Uterus (tissue), 4 donors: ENCODE results near the gene XRN1. TPM values are rescaled to one million over a fixed set of nuclear protein-coding genes. Genes with fewer than 3 reads are reported as not detected.

ENCODE experiments used
- DNase-seq, 2 donors: peaks; one replicate each; pipeline ENCODE4 v3.0.0-alpha.2; 2019 to 2020
- H3K27ac ChIP-seq, 2 donors: fragments of 200-600 bp; sonication (generic); 1 replicate in 1 of 2; 2 replicates in 1 of 2; pipeline ENCODE4 v1.5.1; 2016 to 2018
- H3K27me3 ChIP-seq, 2 donors: fragments of 200-600 bp; sonication (generic); one replicate each; pipeline ENCODE4 v1.5.1; 2018 to 2019; ENCODE audit warnings: control low read depth in 1 of 2
- H3K36me3 ChIP-seq, 2 donors: fragments of 200-600 bp; sonication (generic); one replicate each; pipeline ENCODE4 v1.5.1; 2019; ENCODE audit warnings: control low read depth in 1 of 2
- H3K4me1 ChIP-seq, 2 donors: fragments of 200-600 bp; sonication (generic); one replicate each; pipeline ENCODE4 v1.5.1; 2018 to 2019; ENCODE audit warnings: control low read depth in 1 of 2
- H3K4me3 ChIP-seq, 2 donors: fragments of 200-600 bp; sonication (generic); 1 replicate in 1 of 2; 2 replicates in 1 of 2; pipeline ENCODE4 v1.5.1; 2018 to 2019; ENCODE audit warnings: mild to moderate bottlenecking in 1 of 2
- H3K9me3 ChIP-seq, 2 donors: fragments of 200-600 bp; sonication (generic); one replicate each; pipeline ENCODE4 v1.5.1; 2019; ENCODE audit warnings: control low read depth in 1 of 2
- POLR2A ChIP-seq, 2 donors: fragments of 450-650 bp; IDR thresholded peaks; one replicate each; pipeline ENCODE4 v1.6.1; 2016; ENCODE audit warnings: antibody characterized with exemption in 2 of 2, mild to moderate bottlenecking in 1 of 2, moderate library complexity in 1 of 2
- intact Hi-C: fragments of 100-400 bp; cut with DNase I; formaldehyde crosslinking; loops from one replicate; pipeline ENCODE4 v1.15.1; 2023; ENCODE audit warnings: low total_unique reads
- total RNA-seq, 4 donors: library from RNA; depleted of rRNA in 3 of 4; stranded (reverse); fragments of >200 nt in 3 of 4; gene quantifications; one replicate each; pipeline versions ENCODE4 v1.1.0 to v1.2.4, GENCODE V29; 2014 to 2023
- TF ChIP-seq, protein P1 (sequence below), 4 experiments: fragments of 200-600 bp in 2 of 4; fragments of 450-650 bp in 2 of 4; sonication (generic) in 2 of 4; IDR thresholded peaks; one replicate each; pipeline ENCODE4 v1.5.1; 2016 to 2019; ENCODE audit warnings: antibody characterized with exemption in 4 of 4, mild to moderate bottlenecking in 2 of 4, moderate library complexity in 1 of 4
- donor health status: DM: yes; HTN: yes; CAD: no.

The XRN1 gene
- total RNA-seq, 4 donors from 2014 or later: 24.6 to 95.3 (median 59.4) TPM

DNA sequence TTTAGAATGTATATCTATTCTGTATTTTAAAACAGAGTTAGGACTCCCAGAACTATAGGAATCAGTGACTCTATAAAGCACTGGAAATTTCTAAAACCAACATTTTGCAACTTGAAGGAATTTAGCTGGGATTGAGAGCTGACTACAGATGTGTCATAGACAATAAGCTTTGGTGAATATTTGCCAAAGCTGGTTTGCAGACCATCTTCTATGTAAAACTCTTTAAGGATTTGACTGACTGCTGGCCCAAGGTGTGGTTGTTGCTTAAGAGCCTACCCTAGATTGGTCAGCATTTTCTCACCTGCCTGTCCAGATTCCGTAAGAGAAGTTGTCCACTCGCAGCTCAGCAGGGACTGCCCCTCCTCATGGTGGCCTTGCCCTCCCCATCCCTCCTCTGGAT, 149.2 kb downstream of the XRN1 start:
- TF ChIP-seq POLR2A (IDR thresholded peaks at IDR 0.05): no peak
- TF ChIP-seq, protein P1, sequence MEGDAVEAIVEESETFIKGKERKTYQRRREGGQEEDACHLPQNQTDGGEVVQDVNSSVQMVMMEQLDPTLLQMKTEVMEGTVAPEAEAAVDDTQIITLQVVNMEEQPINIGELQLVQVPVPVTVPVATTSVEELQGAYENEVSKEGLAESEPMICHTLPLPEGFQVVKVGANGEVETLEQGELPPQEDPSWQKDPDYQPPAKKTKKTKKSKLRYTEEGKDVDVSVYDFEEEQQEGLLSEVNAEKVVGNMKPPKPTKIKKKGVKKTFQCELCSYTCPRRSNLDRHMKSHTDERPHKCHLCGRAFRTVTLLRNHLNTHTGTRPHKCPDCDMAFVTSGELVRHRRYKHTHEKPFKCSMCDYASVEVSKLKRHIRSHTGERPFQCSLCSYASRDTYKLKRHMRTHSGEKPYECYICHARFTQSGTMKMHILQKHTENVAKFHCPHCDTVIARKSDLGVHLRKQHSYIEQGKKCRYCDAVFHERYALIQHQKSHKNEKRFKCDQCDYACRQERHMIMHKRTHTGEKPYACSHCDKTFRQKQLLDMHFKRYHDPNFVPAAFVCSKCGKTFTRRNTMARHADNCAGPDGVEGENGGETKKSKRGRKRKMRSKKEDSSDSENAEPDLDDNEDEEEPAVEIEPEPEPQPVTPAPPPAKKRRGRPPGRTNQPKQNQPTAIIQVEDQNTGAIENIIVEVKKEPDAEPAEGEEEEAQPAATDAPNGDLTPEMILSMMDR (IDR thresholded peaks at IDR 0.05): no peak
- no peak for DNase-seq
- intact Hi-C loops: no loop called here

DNA sequence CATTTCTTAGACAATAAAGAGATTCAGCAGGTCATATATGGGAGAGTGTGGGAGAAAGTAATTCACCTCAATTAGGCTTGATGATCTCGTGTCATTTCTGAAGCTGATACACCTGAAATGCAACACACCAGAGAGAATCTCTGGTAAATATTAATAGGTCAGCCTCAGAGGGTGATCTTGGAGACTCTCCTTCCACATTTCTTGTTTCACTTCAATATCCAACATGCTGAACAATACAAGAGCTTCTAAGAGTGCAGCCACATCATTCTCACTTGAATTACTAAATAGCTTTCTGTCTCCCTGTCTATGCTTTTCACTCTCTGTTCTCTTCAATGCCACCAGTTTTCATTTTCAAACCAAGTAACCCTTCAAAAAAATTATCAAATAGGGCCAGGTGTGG, 151.3 kb downstream of the XRN1 start:
- Histone ChIP-seq H3K27me3 (no peaks in the 10 kb centered on the region), H3K27ac (no peak overlapping the region), H3K4me3 (no peak overlapping the region), H3K9me3 (no peaks in the 10 kb centered on the region), H3K4me1 (no peaks in the 10 kb centered on the region), H3K36me3 (no peaks in the 10 kb centered on the region)
- intact Hi-C loops: no loop called here
- TF ChIP-seq, protein P1 (IDR thresholded peaks at IDR 0.05): no peak
- no peak for TF ChIP-seq POLR2A (IDR thresholded peaks at IDR 0.05)
- no peak for DNase-seq

More for the DNA sequence above, 149.2 kb downstream of the XRN1 start:
- no peaks in the 10 kb centered on the region for H3K9me3 ChIP-seq
- no peak overlapping the region for H3K27ac ChIP-seq
- no peaks in the 10 kb centered on the region for H3K27me3 ChIP-seq
- H3K4me3 ChIP-seq: no peak overlapping the region
- no peaks in the 10 kb centered on the region for H3K4me1 ChIP-seq
- no peaks in the 10 kb centered on the region for H3K36me3 ChIP-seq

DNA sequence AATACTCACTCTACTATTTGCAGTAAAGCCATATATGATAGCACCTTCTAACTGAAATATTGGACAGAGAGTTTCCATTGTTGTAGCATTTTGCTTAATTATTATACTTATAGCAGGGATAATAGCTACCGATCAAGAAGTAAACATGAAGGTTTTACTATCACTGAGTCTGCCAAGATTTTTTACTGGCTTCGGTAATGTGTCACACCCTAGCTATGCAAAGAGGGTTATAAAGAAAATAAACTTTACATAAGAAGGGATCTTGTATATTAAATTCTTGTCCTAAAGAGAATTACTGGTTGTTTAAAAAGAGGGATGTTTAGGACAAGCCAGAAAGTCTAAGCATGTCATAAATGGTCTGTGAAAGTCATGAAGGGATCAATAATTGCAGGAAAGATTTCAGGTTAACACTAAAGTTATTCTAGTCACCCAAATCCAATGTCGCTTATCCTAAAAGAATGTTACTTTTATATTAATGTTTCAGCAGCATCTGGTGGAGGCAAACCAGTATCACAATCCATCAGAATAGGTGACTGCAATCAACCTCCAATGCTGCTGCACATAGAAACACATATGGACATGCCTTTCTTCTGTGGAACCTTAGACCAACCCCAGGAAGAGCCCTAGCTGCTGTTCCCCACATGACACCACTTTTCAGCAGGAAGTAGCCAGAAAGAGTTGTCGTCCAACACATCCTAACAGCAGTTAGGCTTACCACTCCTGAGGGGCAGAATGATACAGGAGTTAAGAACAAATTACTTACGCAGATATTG, 159.8 kb downstream of the XRN1 start:
- Histone ChIP-seq H3K27me3 (no peaks in the 10 kb centered on the region), H3K4me1 (no peaks in the 10 kb centered on the region), H3K9me3 (no peaks in the 10 kb centered on the region), H3K27ac (no peak overlapping the region), H3K4me3 (no peak overlapping the region), H3K36me3 (no peaks in the 10 kb centered on the region)
- intact Hi-C loops: loop anchor here (10.0 kb wide), 1 partner anchor 163 kb away; no protein-coding TSS in a partner anchor
- TF ChIP-seq, protein P1 (IDR thresholded peaks at IDR 0.05): no peak
- TF ChIP-seq POLR2A (IDR thresholded peaks at IDR 0.05): no peak
- no peak for DNase-seq

DNA sequence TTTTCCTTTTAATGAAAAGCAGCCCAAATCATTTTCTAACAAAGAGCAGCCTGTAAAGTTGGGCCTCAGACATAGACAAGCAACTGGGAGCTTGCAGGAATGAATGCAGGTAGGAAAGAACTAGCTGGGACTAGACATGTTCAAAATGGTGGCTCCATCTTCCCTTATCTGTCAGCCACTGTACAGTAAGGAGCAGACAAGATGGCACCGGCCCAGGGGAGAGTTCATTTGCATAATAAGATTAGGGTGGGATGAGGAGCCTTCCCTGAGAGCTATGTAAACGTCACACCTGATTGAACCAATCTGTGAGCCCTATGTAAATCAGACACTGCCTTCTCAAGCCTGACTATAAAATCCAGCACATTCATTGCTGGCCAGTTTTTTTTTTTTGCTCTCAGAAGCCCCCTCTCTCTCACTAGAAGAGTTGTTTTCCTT, 162.7 kb downstream of the XRN1 start:
- intact Hi-C loops: loop anchor here (10.0 kb wide), 1 partner anchor 160 kb away; no protein-coding TSS in a partner anchor
- H3K27ac ChIP-seq: no peak overlapping the region
- H3K9me3 ChIP-seq: no peaks in the 10 kb centered on the region
- no peak for TF ChIP-seq POLR2A (IDR thresholded peaks at IDR 0.05)
- TF ChIP-seq, protein P1 (IDR thresholded peaks at IDR 0.05): no peak
- no peak for DNase-seq
- no peak overlapping the region for H3K4me3 ChIP-seq
- no peaks in the 10 kb centered on the region for H3K27me3 ChIP-seq
- no peaks in the 10 kb centered on the region for H3K36me3 ChIP-seq
- no peaks in the 10 kb centered on the region for H3K4me1 ChIP-seq

DNA sequence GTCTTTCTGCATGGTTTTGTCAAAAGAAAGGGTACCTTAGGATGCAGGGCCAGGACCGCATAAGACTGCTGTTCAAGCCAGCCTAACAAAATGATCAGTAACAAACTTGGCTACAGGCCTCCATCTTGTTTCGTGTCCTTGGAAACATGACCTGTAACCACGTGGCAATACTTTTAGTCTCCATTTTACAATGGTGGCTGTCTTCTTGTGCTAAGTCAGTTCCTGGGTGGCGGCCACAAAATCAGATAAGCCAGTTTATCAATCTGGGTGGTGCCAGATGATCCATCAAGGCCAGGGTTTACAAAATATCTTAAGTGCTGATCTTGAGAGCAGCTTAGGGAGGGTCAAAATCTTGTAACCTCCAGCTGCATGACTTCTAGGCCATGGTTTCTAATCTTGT, 165.3 kb downstream of the XRN1 start:
- TF ChIP-seq, protein P1 (IDR thresholded peaks at IDR 0.05): no peak
- no peak for TF ChIP-seq POLR2A (IDR thresholded peaks at IDR 0.05)
- Histone ChIP-seq H3K4me1 (no peaks in the 10 kb centered on the region), H3K27me3 (no peaks in the 10 kb centered on the region), H3K27ac (no peak overlapping the region), H3K4me3 (no peak overlapping the region), H3K9me3 (no peaks in the 10 kb centered on the region), H3K36me3 (no peaks in the 10 kb centered on the region)
- no peak for DNase-seq
- intact Hi-C loops: loop anchor here (10.0 kb wide), 1 partner anchor 158 kb away; no protein-coding TSS in a partner anchor
